Measurements from ENCODE around the gene FLT3. TPM values are rescaled to one million over a fixed set of nuclear protein-coding genes. Genes with fewer than 3 reads are reported as not detected.

The FLT3 gene
- polyA plus RNA-seq, 3 donors: 2.1 to 5.3 (median 3.7) TPM

- Mint-ChIP-seq H3K9me3 (no peaks in the 10 kb centered on the region), H3K27me3 (ENCODE audit: low read depth in 3 of 3) (no peaks in the 10 kb centered on the region), H3K4me1 (peaks cover 44% of the 10 kb centered on the region), H3K27ac (peak overlapping the region in 2 of 7 donors; percentile 30 to 57), H3K4me3 (no peak overlapping the region), H3K36me3 (peaks cover 19 to 25% of the 10 kb centered on the region in 2 donors)
- H3K36me3 ChIP-seq (replicated peaks in 1 of 2; ENCODE audit: control insufficient read depth in 1 of 2, insufficient read depth in 2 of 2, low read length in 2 of 2): peaks cover 0 to 9% of the 10 kb centered on the region in 2 donors
- peaks cover 4% of the 10 kb centered on the region for H3K79me2 ChIP-seq (ENCODE audit: insufficient read depth, low read length)
- H3K4me3 ChIP-seq (replicated peaks in 1 of 3; ENCODE audit: low read depth in 2 of 3, low read length in 3 of 3): no peak overlapping the region
- no peak overlapping the region for H3K27ac ChIP-seq (ENCODE audit: low read depth in 1 of 2, low read length in 2 of 2)
- TF ChIP-seq CTCF (IDR thresholded peaks at IDR 0.05): no peak
- H3K9ac ChIP-seq (ENCODE audit: insufficient read depth, low read length, poor library complexity, severe bottlenecking): no peak overlapping the region
- H3K4me2 ChIP-seq (replicated peaks; ENCODE audit: extremely low read depth, low read length, poor library complexity, severe bottlenecking): no peak overlapping the region
- no peaks in the 10 kb centered on the region for H4K20me1 ChIP-seq (ENCODE audit: insufficient read depth, low read length)
- intact Hi-C loops (cut with micrococcal nuclease): loop anchor here in 1 of 2 donors (5.0 kb wide), 1 partner anchor 35 kb away; no protein-coding TSS in a partner anchor
- no peaks in the 10 kb centered on the region for H3K27me3 ChIP-seq (ENCODE audit: control insufficient read depth in 2 of 2, insufficient read depth in 2 of 2, low read length in 2 of 2)
- H3K9me3 ChIP-seq (replicated peaks in 1 of 2; ENCODE audit: control insufficient read depth in 1 of 2, insufficient read depth in 1 of 2, low read length in 2 of 2): no peaks in the 10 kb centered on the region
- DNase-seq: no peak
- H2AFZ ChIP-seq (ENCODE audit: insufficient read depth, low read depth, low read length, poor library complexity, severe bottlenecking): no peak overlapping the region
- 57% methylated on average over 6 of the region's 13 CpGs for WGBS (ENCODE audit: insufficient coverage)
- H3K4me1 ChIP-seq (ENCODE audit: control insufficient read depth in 1 of 2, insufficient read depth in 2 of 2, low read length in 2 of 2): peaks cover 26 to 32% of the 10 kb centered on the region in 2 donors
Observed at GRCh38 chr13:28056970-28057712, 43.2 kb downstream of the FLT3 start.

- no peaks in the 10 kb centered on the region for H4K20me1 ChIP-seq (ENCODE audit: insufficient read depth, low read length)
- H3K27ac ChIP-seq (ENCODE audit: low read depth in 1 of 2, low read length in 2 of 2): no peak overlapping the region
- peak overlapping the region in 1 of 7 donors; percentile 10 for H3K27ac Mint-ChIP-seq
- no peaks in the 10 kb centered on the region for H3K9me3 ChIP-seq (replicated peaks in 1 of 2; ENCODE audit: control insufficient read depth in 1 of 2, insufficient read depth in 1 of 2, low read length in 2 of 2)
- no peaks in the 10 kb centered on the region for H3K79me2 ChIP-seq (ENCODE audit: insufficient read depth, low read length)
- peaks cover 44% of the 10 kb centered on the region for H3K4me1 Mint-ChIP-seq
- H3K4me1 ChIP-seq (ENCODE audit: control insufficient read depth in 1 of 2, insufficient read depth in 2 of 2, low read length in 2 of 2): peaks cover 26 to 32% of the 10 kb centered on the region in 2 donors
- no peak for TF ChIP-seq CTCF (IDR thresholded peaks at IDR 0.05)
- no peak overlapping the region for H3K4me3 ChIP-seq (replicated peaks in 1 of 3; ENCODE audit: low read depth in 2 of 3, low read length in 3 of 3)
- no peak for DNase-seq
- WGBS (ENCODE audit: insufficient coverage): 87% methylated on average over 5 of the region's 9 CpGs
- H3K27me3 ChIP-seq (ENCODE audit: control insufficient read depth in 2 of 2, insufficient read depth in 2 of 2, low read length in 2 of 2): no peaks in the 10 kb centered on the region
- no peaks in the 10 kb centered on the region for H3K9me3 Mint-ChIP-seq
- peaks cover 0 to 6% of the 10 kb centered on the region in 2 donors for H3K36me3 ChIP-seq (replicated peaks in 1 of 2; ENCODE audit: control insufficient read depth in 1 of 2, insufficient read depth in 2 of 2, low read length in 2 of 2)
- intact Hi-C loops (cut with micrococcal nuclease): loop anchor here in 1 of 2 donors (5.0 kb wide), 1 partner anchor 36 kb away; no protein-coding TSS in a partner anchor
- no peak overlapping the region for H3K4me2 ChIP-seq (replicated peaks; ENCODE audit: extremely low read depth, low read length, poor library complexity, severe bottlenecking)
- H3K9ac ChIP-seq (ENCODE audit: insufficient read depth, low read length, poor library complexity, severe bottlenecking): no peak overlapping the region
- no peak overlapping the region for H3K4me3 Mint-ChIP-seq
- H3K27me3 Mint-ChIP-seq (ENCODE audit: low read depth in 3 of 3): no peaks in the 10 kb centered on the region
- H3K36me3 Mint-ChIP-seq: peaks cover 14 to 18% of the 10 kb centered on the region in 2 donors
- no peak overlapping the region for H2AFZ ChIP-seq (ENCODE audit: insufficient read depth, low read depth, low read length, poor library complexity, severe bottlenecking)
Observed at GRCh38 chr13:28056426-28056825, 44.0 kb downstream of the FLT3 start.
